ENCODE results near the gene PRH1.

Gene PRH1

GRCh38 chr12:10884086-10884725, at the start of gene PRH1:
PRH1 (minus strand) TSS chr12:10884255; CDS start chr12:10884217, 38 bp downstream.
- no peak for DNase-seq (ENCODE audit: low read depth in 2 of 3, low spot score in 1 of 3)

- DNase-seq (ENCODE audit: low read depth in 2 of 3, low spot score in 1 of 3): no peak
Measured at GRCh38 chr12:10928746-10929286, 44.8 kb upstream of the PRH1 start, which contains the start of gene PRH2. PRH2 (plus strand) TSS chr12:10929236; CDS start chr12:10929274, 38 bp downstream.

- DNase-seq (ENCODE audit: low read depth in 2 of 3, low spot score in 1 of 3): no peak
Measured at GRCh38 chr12:10926269-10926668, 42.2 kb upstream of the PRH1 start.

- no peak for DNase-seq (ENCODE audit: low read depth in 2 of 3, low spot score in 1 of 3)
Measured at GRCh38 chr12:10919809-10920208, 35.8 kb upstream of the PRH1 start.

- no peak for DNase-seq (ENCODE audit: low read depth in 2 of 3, low spot score in 1 of 3)
Measured at GRCh38 chr12:10910380-10910779, 26.3 kb upstream of the PRH1 start.

- DNase-seq (ENCODE audit: low read depth in 2 of 3, low spot score in 1 of 3): no peak
Measured at GRCh38 chr12:10909462-10909861, 25.4 kb upstream of the PRH1 start, which contains the start of gene TAS2R13. TAS2R13 (minus strand) TSS chr12:10909562; CDS start chr12:10909298, 264 bp downstream.

- no peak for DNase-seq (ENCODE audit: low read depth in 2 of 3, low spot score in 1 of 3)
Measured at GRCh38 chr12:10904686-10905085, 20.6 kb upstream of the PRH1 start.

- no peak for DNase-seq (ENCODE audit: low read depth in 2 of 3, low spot score in 1 of 3)
Measured at GRCh38 chr12:10901427-10901826, 17.4 kb upstream of the PRH1 start.

- DNase-seq (ENCODE audit: low read depth in 2 of 3, low spot score in 1 of 3): no peak
Measured at GRCh38 chr12:10900972-10901371, 16.9 kb upstream of the PRH1 start.

- DNase-seq (ENCODE audit: low read depth in 2 of 3, low spot score in 1 of 3): no peak
Measured at GRCh38 chr12:10900530-10900929, 16.5 kb upstream of the PRH1 start.

- DNase-seq (ENCODE audit: low read depth in 2 of 3, low spot score in 1 of 3): no peak
Measured at GRCh38 chr12:10896854-10897253, 12.8 kb upstream of the PRH1 start.

- DNase-seq (ENCODE audit: low read depth in 2 of 3, low spot score in 1 of 3): no peak
Measured at GRCh38 chr12:10891937-10892336, 7.9 kb upstream of the PRH1 start.

GRCh38 chr12:10889226-10889625, 5.2 kb upstream of the PRH1 start:
- DNase-seq (ENCODE audit: low read depth in 2 of 3, low spot score in 1 of 3): no peak

GRCh38 chr12:10873378-10873777, 10.7 kb downstream of the PRH1 start:
- no peak for DNase-seq (ENCODE audit: low read depth in 2 of 3, low spot score in 1 of 3)

- DNase-seq (ENCODE audit: low read depth in 2 of 3, low spot score in 1 of 3): no peak
Measured at GRCh38 chr12:10867381-10867780, 16.7 kb downstream of the PRH1 start.

GRCh38 chr12:10863512-10864218, 20.4 kb downstream of the PRH1 start:
- no peak for DNase-seq (ENCODE audit: low read depth in 2 of 3, low spot score in 1 of 3)

- DNase-seq (ENCODE audit: low read depth in 2 of 3, low spot score in 1 of 3): no peak
Measured at GRCh38 chr12:10861366-10861765, 22.7 kb downstream of the PRH1 start.

GRCh38 chr12:10855807-10856206, 28.2 kb downstream of the PRH1 start:
- no peak for DNase-seq (ENCODE audit: low read depth in 2 of 3, low spot score in 1 of 3)

- no peak for DNase-seq (ENCODE audit: low read depth in 2 of 3, low spot score in 1 of 3)
Measured at GRCh38 chr12:10853776-10854175, 30.3 kb downstream of the PRH1 start.

GRCh38 chr12:10851243-10851858, 32.7 kb downstream of the PRH1 start:
- DNase-seq (ENCODE audit: low read depth in 2 of 3, low spot score in 1 of 3): no peak

GRCh38 chr12:10849425-10849878, 34.6 kb downstream of the PRH1 start, which contains the start of gene PRR4:
PRR4 (minus strand) TSS chr12:10849475; CDS start chr12:10849437, 38 bp downstream.
- DNase-seq (ENCODE audit: low read depth in 2 of 3, low spot score in 1 of 3): no peak

- no peak for DNase-seq (ENCODE audit: low read depth in 2 of 3, low spot score in 1 of 3)
Measured at GRCh38 chr12:10847744-10848143, 36.3 kb downstream of the PRH1 start.
